Stimulated activated CD4-positive, alpha-beta T cell treated with anti-CD3 and anti-CD28 coated beads, Interleukin-15, amount 100 ng/mL, for 1 hour (primary cell): ENCODE data around the gene OGFOD3.
"Not testable (repeated sequence)": the region's sequence is repeated elsewhere in the genome, so short reads cannot be mapped to it uniquely, and the experiment has no call there.

Experiments used
- DNase-seq, 2 donors: peaks; one replicate each; pipeline ENCODE4 v3.0.0-alpha.2; 2020; ENCODE audit warnings: low read depth in 1 of 2, low spot score in 1 of 2

The OGFOD3 gene, protein sequence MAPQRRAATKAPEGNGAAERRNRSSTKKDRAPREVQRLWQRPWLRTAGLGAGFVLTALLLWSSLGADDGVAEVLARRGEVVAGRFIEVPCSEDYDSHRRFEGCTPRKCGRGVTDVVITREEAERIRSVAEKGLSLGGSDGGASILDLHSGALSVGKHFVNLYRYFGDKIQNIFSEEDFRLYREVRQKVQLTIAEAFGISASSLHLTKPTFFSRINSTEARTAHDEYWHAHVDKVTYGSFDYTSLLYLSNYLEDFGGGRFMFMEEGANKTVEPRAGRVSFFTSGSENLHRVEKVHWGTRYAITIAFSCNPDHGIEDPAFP

DNA sequence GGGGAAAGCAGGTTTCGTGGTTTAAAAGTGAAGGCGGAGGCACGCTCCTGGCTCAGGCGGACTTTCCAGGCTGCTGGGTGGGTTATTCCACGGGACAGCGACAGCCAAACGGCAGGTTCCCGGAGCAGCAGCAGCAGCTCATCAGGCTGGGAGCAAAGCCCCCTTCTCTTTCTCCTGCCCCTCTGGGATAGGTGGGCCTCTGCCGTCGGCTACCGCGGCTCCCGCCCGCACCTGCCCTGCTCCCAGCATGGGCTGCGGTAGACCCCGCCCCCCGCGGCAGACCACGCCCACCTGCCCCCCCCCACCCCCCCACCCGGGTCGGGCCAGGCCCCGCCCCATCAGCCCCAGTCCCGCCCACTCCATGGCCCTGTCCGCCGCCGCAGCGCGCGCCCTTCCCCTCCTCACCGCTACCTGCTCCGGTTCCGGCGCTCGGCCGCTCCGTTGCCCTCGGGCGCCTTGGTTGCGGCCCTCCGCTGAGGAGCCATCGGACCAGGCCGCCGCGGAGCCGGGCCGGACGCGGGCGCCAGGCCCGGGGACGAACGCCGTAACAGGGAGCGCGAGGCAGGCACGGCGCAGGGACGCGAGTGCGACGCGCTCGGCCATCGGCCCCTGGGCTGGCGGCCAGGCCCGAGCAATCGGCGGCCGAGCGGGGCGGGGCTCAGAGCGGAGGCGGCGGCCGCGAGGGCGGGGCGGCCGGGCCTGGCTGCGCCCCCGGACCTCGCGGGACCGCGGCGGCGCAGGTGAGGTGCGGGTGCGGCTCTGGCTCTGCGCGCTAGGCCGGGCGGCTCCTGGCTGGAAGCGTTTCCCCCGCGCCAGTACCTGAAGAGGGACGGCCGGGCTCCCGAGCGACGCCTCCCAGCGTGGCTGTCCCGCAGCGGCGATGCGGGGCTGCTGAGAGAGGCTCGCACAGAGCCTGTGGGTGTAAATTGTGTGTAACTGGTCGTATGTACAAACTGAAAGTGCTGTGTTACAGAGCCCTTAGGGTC is at the start of gene OGFOD3, which contains the start of gene HEXD:
Gene OGFOD3 (minus strand): TSS at position 586 of the 986 bp plus-strand sequence. CDS start 101 bp downstream, at position 485.
Gene HEXD (plus strand): TSS at position 347 of the 986 bp plus-strand sequence. CDS start 1,453 bp downstream, outside the sequence.
- peak; percentile 74 to 78 for DNase-seq

DNA sequence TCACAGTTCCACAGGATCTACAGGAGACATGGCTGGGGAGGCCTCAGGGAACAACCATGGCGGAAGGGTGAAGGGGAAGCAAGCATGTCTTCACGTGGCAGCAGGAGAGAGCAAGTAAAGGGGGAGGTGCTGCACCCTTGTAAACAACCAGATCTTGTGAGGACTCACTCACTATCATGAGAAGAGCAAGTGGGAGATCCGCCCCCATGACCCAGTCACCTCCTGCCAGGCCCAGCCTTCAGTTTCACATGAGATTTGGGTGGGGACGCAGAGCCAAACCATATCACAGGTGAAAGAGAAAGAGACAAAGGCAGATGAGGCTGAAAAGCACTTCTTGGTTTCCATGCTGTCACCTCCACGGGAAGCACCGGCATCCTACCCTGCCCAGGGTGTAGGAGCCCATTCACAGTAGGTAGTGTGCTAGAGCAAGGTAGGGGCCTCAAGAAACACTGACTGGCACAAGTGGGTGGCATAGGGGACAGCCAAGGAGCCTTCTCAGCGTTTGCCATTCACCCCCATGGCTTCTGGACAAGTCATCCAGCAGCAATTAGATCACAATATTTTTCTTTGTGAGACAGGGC is 46.7 kb upstream of the OGFOD3 start:
- no peak for DNase-seq

GRCh38 chr17:82464567-82464929 is 46.2 kb upstream of the OGFOD3 start:
- DNase-seq = no peak

GRCh38 chr17:82463925-82464566 is 45.7 kb upstream of the OGFOD3 start:
- no peak for DNase-seq

GRCh38 chr17:82463391-82463790 is 45.0 kb upstream of the OGFOD3 start:
- DNase-seq = no peak

- DNase-seq = no peak
These were observed 43.6 kb upstream of the OGFOD3 start for GRCh38 chr17:82461827-82462524.

- DNase-seq = not testable (repeated sequence)
These were observed 41.5 kb upstream of the OGFOD3 start for GRCh38 chr17:82459936-82460335.

- DNase-seq = no peak
These were observed 40.6 kb upstream of the OGFOD3 start for GRCh38 chr17:82458885-82459424.

- peak; percentile 89 to 92 for DNase-seq
These were observed 39.9 kb upstream of the OGFOD3 start, which contains the start of gene NARF for GRCh38 chr17:82458179-82458884. NARF (plus strand) TSS chr17:82458741; CDS start chr17:82458804, 63 bp downstream.

GRCh38 chr17:82457929-82458178 is 39.5 kb upstream of the OGFOD3 start:
- DNase-seq = no peak

DNA sequence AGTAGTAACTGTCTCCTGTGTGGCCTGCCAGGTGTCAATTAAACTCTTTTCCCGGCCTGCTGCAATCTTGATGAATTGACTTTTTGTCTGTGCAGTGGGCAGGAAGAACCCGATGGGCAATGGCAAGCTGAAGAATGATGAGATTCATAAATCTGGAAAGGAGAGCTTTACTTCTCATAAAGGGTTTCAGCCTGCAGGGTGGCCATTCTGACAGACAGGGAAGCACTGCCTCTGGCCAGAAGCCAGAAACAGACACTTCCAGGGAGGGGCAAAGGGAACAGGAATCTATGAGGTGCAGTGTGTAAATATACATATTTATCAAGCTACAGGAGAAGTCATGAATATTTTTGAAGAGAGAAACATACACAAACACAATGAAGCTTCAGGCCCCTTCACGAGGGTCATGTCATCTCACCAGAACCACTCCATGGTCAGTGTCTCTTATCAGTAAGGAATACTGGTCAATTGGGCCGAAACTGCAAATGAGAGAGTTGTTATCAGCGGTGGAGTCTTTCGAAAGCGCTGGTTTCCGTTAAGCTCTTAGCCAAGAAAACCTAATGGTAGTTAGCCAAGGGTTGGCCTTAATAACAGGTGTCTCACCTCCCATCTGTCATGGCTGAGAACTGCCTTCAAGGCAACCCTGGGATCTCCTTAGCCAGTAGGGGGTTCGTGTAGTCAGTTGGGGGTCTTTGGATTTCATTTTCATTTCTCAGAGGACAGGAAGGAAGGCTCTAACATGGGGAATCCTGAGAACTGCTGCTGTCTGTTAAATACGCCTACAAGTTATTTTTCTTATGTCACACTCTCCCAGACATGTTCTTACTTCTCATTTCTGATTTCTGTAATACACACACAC is 38.9 kb upstream of the OGFOD3 start:
- no peak for DNase-seq

DNA sequence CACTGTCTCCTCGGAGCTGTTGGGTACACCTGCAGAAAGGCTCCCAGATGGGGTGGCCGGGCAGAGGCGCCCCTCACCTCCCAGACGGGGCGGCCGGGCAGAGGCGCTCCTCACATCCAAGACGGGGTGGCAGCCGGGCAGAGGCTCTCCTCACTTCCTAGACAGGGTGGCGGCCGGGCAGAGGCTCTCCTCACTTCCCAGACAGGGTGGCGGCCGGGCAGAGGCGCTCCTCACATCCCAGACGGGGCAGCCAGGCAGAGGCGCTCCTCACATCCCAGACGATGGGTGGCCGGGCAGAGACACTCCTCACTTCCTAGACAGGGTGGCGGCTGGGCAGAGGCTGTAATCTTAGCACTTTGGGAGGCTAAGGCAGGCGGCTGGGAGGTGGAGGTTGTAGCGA is 35.3 kb upstream of the OGFOD3 start:
- not testable (repeated sequence) for DNase-seq

- DNase-seq = not testable (repeated sequence)
These were observed 34.8 kb upstream of the OGFOD3 start for GRCh38 chr17:82453151-82453550.

DNA sequence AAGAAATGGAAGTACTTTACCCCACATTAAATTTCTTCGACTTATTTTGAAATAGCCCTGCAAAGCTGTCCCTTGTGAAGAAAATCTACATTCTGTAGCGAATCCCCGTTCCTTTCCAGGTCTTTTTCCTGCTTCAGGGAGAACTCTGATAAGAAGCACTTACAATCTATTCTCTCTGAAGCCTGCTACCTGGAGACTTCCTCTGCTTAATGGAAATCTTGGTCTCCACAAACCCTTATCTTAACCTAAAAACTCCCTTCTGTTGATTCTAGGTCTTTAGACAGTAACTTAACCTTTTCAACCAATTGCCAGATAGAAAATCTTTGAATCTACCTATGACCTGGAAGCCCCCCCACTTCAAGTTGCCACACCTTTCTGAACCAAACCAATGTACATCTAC is 33.8 kb upstream of the OGFOD3 start:
- DNase-seq = no peak

DNA sequence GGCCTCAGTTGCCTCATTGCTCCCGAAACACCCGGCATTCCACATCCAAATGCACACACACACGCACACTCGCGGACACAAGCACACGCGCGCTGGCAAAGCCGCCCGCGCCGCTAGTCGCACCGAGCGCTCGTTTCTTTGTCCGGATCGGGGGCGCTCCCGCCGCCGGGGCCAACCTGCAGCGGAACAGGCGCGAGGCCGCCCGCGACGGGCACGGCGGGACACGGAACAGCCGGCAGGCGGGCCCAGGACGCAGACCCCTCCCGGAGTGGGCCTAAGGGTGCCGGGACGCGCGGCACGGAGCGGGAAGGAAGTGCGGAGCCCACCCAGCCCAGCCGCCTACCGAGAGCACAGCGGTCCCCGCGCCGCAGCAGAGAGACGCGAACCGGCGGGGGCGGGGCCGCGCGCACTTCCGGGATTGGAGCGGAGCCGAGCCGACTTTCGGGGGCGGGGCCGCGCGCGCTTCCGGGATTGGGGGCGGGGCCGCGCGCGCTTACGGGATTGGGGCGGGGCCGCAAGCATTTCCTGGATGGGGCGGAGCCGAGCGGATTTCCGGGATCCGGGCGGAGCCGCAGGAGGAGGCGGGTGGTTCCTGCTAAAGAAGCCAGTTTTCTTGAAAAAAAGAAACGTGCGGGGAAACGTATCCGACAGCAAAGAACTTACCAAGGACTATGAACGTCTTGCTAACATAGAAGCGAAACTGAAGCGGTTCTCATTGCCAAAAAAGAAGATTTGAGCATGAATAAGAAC is 32.1 kb upstream of the OGFOD3 start, which contains the start of gene CYBC1:
Gene CYBC1 (minus strand): TSS at position 396 of the 750 bp plus-strand sequence. CDS start 1,498 bp downstream, outside the sequence.
- peak; percentile 94 for DNase-seq

GRCh38 chr17:82449883-82450356 is 31.5 kb upstream of the OGFOD3 start:
- peak in 1 of 2 donors; percentile 18 for DNase-seq

DNA sequence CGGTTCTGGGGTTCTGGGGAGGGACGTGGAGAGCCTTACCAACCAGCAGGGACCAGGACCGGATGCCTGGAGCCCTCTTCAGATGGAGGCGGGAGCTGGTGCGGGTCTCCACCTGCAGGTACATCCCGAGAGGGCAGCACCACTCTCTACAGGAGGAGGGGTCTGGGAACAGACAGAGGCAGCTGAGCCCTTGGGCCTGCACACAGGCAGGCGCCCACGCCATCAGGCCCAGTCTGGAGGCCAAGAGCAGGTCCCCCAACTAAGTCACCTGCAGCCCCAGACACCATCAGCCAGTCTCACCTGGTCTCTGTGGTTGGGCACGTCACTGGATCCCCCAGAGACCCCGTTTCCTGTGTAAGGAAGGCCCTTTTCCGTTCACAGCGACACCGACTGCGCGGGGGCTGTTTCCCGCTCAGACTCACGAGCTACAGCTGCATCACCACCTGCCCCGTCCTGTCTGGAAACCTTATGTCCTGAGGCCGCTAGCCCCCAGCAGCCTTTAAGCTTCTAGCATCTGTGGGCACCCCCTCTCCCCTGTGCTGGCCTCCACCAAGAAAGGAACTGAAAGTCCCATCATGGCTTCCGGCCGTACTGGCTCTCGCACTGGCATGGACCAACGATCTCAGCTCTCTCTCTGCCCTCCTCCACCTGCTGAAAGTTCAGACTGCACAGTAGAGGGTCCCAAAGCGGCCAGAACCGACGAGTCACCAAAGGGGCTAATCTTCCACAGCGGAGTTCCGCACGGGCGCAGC is 30.9 kb upstream of the OGFOD3 start:
- peak; percentile 35 to 46 for DNase-seq
